Stimulated activated CD4-positive, alpha-beta T cell treated with anti-CD3 and anti-CD28 coated beads, Interleukin-12 subunit alpha, Interleukin-12 subunit beta, amount 100 ng/mL, for 24 hours (primary cell): ENCODE measurements around the gene NKG7.

Source experiments
- DNase-seq, 2 experiments: peaks; one replicate each; pipeline ENCODE4 v3.0.0-alpha.2; 2020; ENCODE audit warnings: low read depth in 2 of 2

The NKG7 gene

GRCh38 chr19:51361239-51361638, 11.2 kb downstream of the NKG7 start:
- no peak for DNase-seq

GRCh38 chr19:51359294-51359693, 13.2 kb downstream of the NKG7 start:
- no peak for DNase-seq

- no peak for DNase-seq
These were observed 14.5 kb downstream of the NKG7 start for GRCh38 chr19:51357952-51358351.

GRCh38 chr19:51356159-51356801, 16.2 kb downstream of the NKG7 start:
- no peak for DNase-seq

GRCh38 chr19:51354742-51355148, 17.7 kb downstream of the NKG7 start:
- DNase-seq, result peak in 1 of 2 experiments; percentile 18

- no peak for DNase-seq
These were observed 18.2 kb downstream of the NKG7 start for GRCh38 chr19:51354103-51354741.

- no peak for DNase-seq
These were observed 19.6 kb downstream of the NKG7 start for GRCh38 chr19:51352783-51353360.

- DNase-seq, result no peak
These were observed 21.0 kb downstream of the NKG7 start for GRCh38 chr19:51351266-51351990.

GRCh38 chr19:51347209-51347928, 25.1 kb downstream of the NKG7 start:
- DNase-seq, result no peak

GRCh38 chr19:51346742-51347141, 25.7 kb downstream of the NKG7 start:
- DNase-seq, result no peak

GRCh38 chr19:51345076-51345620, 27.3 kb downstream of the NKG7 start:
- no peak for DNase-seq

- DNase-seq, result no peak
These were observed 29.6 kb downstream of the NKG7 start for GRCh38 chr19:51342631-51343569.

- no peak for DNase-seq
These were observed 30.4 kb downstream of the NKG7 start, which contains the start of gene VSIG10L for GRCh38 chr19:51341976-51342580. TSS of gene VSIG10L (minus strand) at chr19:51342139. CDS start at chr19:51342124, 15 bp downstream.

- no peak for DNase-seq
These were observed 31.4 kb downstream of the NKG7 start for GRCh38 chr19:51341066-51341465.

- DNase-seq, result peak; percentile 91 to 98
These were observed 32.5 kb downstream of the NKG7 start for GRCh38 chr19:51339687-51340656.

- DNase-seq, result no peak
These were observed 33.2 kb downstream of the NKG7 start for GRCh38 chr19:51339313-51339686.

- DNase-seq, result peak; percentile 73 to 87
These were observed 33.7 kb downstream of the NKG7 start for GRCh38 chr19:51338563-51339312.
